ENCODE data around the gene KASH5.

GRCh38 chr19:49371184-49371583, 16.9 kb upstream of the KASH5 start:
- TF ChIP-seq, protein P1, sequence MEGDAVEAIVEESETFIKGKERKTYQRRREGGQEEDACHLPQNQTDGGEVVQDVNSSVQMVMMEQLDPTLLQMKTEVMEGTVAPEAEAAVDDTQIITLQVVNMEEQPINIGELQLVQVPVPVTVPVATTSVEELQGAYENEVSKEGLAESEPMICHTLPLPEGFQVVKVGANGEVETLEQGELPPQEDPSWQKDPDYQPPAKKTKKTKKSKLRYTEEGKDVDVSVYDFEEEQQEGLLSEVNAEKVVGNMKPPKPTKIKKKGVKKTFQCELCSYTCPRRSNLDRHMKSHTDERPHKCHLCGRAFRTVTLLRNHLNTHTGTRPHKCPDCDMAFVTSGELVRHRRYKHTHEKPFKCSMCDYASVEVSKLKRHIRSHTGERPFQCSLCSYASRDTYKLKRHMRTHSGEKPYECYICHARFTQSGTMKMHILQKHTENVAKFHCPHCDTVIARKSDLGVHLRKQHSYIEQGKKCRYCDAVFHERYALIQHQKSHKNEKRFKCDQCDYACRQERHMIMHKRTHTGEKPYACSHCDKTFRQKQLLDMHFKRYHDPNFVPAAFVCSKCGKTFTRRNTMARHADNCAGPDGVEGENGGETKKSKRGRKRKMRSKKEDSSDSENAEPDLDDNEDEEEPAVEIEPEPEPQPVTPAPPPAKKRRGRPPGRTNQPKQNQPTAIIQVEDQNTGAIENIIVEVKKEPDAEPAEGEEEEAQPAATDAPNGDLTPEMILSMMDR (conservative IDR thresholded peaks at IDR 0.05; ENCODE audit: low read length), result no peak
- TF ChIP-seq EZH2phosphoT487 (IDR thresholded peaks at IDR 0.05; ENCODE audit: borderline replicate concordance), result no peak

Data from Loucy (cell line).